Smooth muscle cell (in vitro differentiated cells): ENCODE data around the gene FHAD1. TPM values are rescaled to one million over a fixed set of nuclear protein-coding genes. Genes with fewer than 3 reads are reported as not detected.
A peak's percentile ranks its signal among the peaks of the same experiment; 100 is the strongest.

Source experiments
- DNase-seq: peaks from one replicate; lab custom pipeline; 2025; ENCODE audit not compliant: unreplicated experiment; lab: John Stamatoyannopoulos, UW
- H2AFZ ChIP-seq: fragments of 200-600 bp; sonication (generic); 2 replicates; pipeline ENCODE4 v1.6.0; 2016; ENCODE audit warnings: antibody characterized with exemption, low read depth, mild to moderate bottlenecking
- H3F3A ChIP-seq: fragments of 200-600 bp; sonication (generic); 2 replicates; pipeline ENCODE4 v1.6.0; 2017; ENCODE audit warnings: antibody characterized with exemption, low read depth
- H3K27ac ChIP-seq: fragments of 200-600 bp; sonication (generic); 2 replicates; pipeline ENCODE4 v1.5.1; 2016; ENCODE audit warnings: low read depth, mild to moderate bottlenecking
- H3K27me3 ChIP-seq: fragments of 200-600 bp; sonication (generic); 2 replicates; pipeline ENCODE4 v1.6.1; 2016; ENCODE audit warnings: low read depth, mild to moderate bottlenecking
- H3K36me3 ChIP-seq: fragments of 200-600 bp; sonication (generic); 2 replicates; pipeline ENCODE4 v1.5.1; 2016; ENCODE audit warnings: low read depth
- H3K4me1 ChIP-seq: fragments of 200-600 bp; sonication (generic); 2 replicates; pipeline ENCODE4 v1.5.1; 2016; ENCODE audit warnings: low read depth
- H3K4me2 ChIP-seq: fragments of 200-600 bp; sonication (generic); 2 replicates; pipeline ENCODE4 v1.6.0; 2016; ENCODE audit warnings: mild to moderate bottlenecking
- H3K4me3 ChIP-seq: fragments of 200-600 bp; sonication (generic); 2 replicates; pipeline ENCODE4 v1.5.1; 2016; ENCODE audit warnings: mild to moderate bottlenecking
- H3K79me2 ChIP-seq: fragments of 200-600 bp; sonication (generic); 2 replicates; pipeline ENCODE4 v1.6.0; 2016; ENCODE audit warnings: low read depth, mild to moderate bottlenecking
- H3K9ac ChIP-seq: fragments of 200-600 bp; sonication (generic); 2 replicates; pipeline ENCODE4 v1.6.0; 2016; ENCODE audit warnings: low read depth
- H3K9me3 ChIP-seq: fragments of 200-600 bp; sonication (generic); replicated peaks from 2 replicates; pipeline ENCODE4 v1.5.1; 2016; ENCODE audit warnings: low read depth
- H4K20me1 ChIP-seq: fragments of 200-600 bp; sonication (generic); 2 replicates; pipeline ENCODE4 v1.6.0; 2016; ENCODE audit warnings: low read depth
- CTCF ChIP-seq: fragments of 200-600 bp; sonication (generic); IDR thresholded peaks from 2 replicates; pipeline ENCODE4 v1.5.1; 2017; ENCODE audit warnings: borderline replicate concordance, mild to moderate bottlenecking, antibody characterized with exemption; ENCODE audit not compliant: insufficient read depth, poor library complexity, severe bottlenecking
- WGBS: methylation state at CpG from one replicate; pipeline ENCODE4 v1.1.7; 2016; ENCODE audit warnings: low lambda C conversion rate; 5-methylcytosine and 5-hydroxymethylcytosine counted together
- polyA plus RNA-seq: library from polyadenylated mRNA; unstranded; fragments of >200 nt; fragmentation: Nextera tagmentation; extraction: Ambion mirVana; gene quantifications from 2 replicates; pipeline ENCODE4 v1.2.1, GENCODE V29; 2016
- total RNA-seq: library from RNA; depleted of rRNA; stranded (reverse); fragments of >200 nt; gene quantifications from 2 replicates; pipeline ENCODE4 v1.2.3, GENCODE V29; 2014

The FHAD1 gene
- total and polyA plus RNA-seq, 2 experiments from 2014 or later, result 0.33 TPM; not detected in 1

DNA sequence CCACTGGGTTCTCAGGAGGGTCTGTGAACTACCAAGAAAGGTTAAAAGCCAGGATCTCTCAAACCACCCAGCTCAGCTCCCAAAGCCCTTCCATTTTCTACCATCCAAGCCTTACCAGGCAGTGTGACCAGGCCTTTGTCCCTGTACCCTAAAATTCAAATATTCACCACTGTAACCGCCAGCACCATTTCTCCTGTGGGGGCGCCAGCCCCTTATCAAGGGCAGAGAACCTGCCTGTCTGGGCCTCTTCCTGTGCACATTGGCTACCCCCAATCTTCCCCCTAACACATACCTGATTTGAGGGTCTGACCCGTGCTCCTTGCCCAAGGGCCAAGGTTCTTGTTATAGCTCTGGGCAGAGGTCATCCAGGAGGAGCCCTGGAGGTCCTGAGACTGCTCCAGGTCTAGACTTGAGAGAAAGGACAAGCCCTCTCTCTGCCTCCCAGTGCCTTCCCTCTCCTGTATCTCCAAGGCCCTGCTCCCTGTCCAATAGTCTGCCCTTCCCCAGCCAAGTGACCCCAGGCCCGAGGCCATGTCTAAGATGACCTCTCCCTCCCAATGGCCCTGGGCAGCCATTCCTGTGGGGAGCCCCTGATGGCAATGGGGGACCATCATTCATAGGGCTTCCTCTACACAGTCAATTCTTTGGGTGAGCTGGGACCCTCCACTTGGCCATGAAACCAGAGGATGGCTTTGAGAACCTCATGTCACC is 78.5 kb downstream of the FHAD1 start:
- H3K9me3 ChIP-seq, result no peaks in the 10 kb centered on the region
- no peak overlapping the region for H2AFZ ChIP-seq
- peaks cover 19% of the 10 kb centered on the region for H3K4me1 ChIP-seq
- no peaks in the 10 kb centered on the region for H4K20me1 ChIP-seq
- no peak for TF ChIP-seq CTCF
- H3K4me3 ChIP-seq, result no peak overlapping the region
- H3K36me3 ChIP-seq, result no peaks in the 10 kb centered on the region
- 98% methylated on average over 4 of the region's 4 CpGs for WGBS
- H3K27ac ChIP-seq, result no peak overlapping the region
- H3K4me2 ChIP-seq, result peak overlapping the region; percentile 67
- no peaks in the 10 kb centered on the region for H3K79me2 ChIP-seq
- H3F3A ChIP-seq, result no peaks in the 10 kb centered on the region
- peaks cover 11% of the 10 kb centered on the region for H3K27me3 ChIP-seq
- no peak overlapping the region for H3K9ac ChIP-seq
- no peak for DNase-seq

DNA sequence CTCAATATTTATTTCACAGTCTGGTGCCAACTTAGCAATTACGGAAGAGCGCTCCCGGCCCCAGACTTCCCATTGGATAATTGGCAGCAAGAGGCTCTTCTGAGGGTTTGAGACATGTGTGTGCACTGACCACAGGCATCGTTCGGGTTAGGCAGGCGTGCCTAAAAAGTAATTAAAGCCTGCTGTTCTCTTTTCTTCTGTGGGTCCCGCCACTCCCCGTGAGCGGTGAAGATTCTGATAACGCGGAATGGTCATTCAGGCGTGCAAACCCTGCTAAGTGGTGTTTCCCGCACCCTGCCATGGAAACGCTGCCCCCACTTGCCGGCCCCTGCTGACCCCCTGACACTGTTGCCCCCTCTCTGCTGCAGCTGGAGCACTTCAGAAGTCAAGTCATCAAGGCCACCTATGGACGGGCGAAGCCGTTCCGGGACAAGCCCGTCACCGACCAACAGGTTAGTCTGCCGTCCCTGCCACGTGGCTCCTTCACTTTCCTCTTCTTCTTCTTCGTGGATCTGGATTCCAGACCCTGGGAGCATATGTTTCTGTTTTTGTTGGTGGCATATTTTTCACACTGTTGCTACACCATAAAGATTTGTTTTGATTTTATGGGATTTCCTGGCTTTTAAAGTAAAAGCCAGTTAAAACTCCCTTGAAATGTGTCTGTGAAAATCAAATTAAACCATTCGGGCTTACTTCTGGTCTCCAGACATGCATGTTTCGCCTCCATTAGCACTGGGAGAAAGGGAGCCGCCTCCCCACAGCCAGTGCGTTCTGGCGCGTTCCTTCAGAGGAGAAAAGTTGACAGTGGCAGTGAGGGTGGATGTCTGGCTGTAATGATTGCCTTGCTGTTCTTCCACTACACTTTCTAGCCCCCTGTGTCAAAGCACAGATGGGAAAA is 79.9 kb downstream of the FHAD1 start:
- Histone ChIP-seq H3K4me2 (peak overlapping the region; percentile 18), H3K36me3 (no peaks in the 10 kb centered on the region), H3K9ac (no peak overlapping the region), H3K27ac (no peak overlapping the region), H2AFZ (no peak overlapping the region), H3K27me3 (peaks cover 20% of the 10 kb centered on the region), H3K9me3 (no peaks in the 10 kb centered on the region), H3K79me2 (no peaks in the 10 kb centered on the region), H3K4me3 (no peak overlapping the region), H3F3A (no peaks in the 10 kb centered on the region), H3K4me1 (peaks cover 19% of the 10 kb centered on the region), H4K20me1 (no peaks in the 10 kb centered on the region)
- TF ChIP-seq CTCF, result no peak
- no peak for DNase-seq
- WGBS, result 55% methylated on average over 30 of the region's 30 CpGs

DNA sequence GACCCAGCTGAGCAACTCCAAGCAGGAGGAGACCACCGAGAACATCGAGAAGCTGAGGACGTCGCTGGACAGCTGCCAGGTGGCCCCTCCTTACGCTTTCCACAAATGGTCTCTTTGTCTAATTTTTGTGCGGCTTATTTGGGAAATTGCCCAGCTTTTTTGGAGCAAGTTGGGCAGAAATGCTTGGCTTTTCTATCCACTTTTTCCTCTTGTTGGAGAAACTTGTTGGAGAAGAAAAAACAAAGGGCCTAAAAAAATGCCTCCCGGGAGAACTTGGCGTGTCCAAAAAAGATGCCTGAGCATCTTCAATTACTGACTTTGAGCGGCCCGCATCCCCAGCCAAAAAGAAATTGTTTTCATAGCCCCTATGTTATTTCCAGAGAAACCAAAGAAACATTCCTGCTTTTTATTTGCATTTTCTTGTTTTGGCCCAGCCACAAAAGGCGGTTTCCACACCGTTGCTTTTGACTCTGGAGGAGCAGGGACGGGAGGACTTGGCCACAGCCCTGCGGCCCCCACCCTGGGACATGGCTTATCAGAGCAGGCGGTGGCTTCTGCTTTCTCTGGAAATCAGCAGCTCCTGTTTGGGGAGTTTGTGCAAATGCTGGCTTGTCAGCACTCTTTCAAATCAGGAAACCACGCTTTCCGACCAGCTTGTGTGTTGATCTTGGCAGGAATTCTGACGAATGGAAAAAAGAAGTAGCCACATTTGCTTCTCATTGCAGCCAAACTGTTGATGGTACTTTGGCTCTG is 81.5 kb downstream of the FHAD1 start:
- no peaks in the 10 kb centered on the region for H3K36me3 ChIP-seq
- H3K4me1 ChIP-seq, result peaks cover 19% of the 10 kb centered on the region
- no peak overlapping the region for H3K4me3 ChIP-seq
- H3F3A ChIP-seq, result peaks cover 4% of the 10 kb centered on the region
- H2AFZ ChIP-seq, result no peak overlapping the region
- TF ChIP-seq CTCF, result no peak
- peaks cover 33% of the 10 kb centered on the region for H3K27me3 ChIP-seq
- WGBS, result 59% methylated on average over 18 of the region's 18 CpGs
- DNase-seq, result no peak
- no peaks in the 10 kb centered on the region for H3K9me3 ChIP-seq
- H3K27ac ChIP-seq, result no peak overlapping the region
- H3K4me2 ChIP-seq, result no peak overlapping the region
- H3K9ac ChIP-seq, result no peak overlapping the region
- H4K20me1 ChIP-seq, result no peaks in the 10 kb centered on the region
- no peaks in the 10 kb centered on the region for H3K79me2 ChIP-seq
